ENCODE data around the gene ABCB9. TPM values are rescaled to one million over a fixed set of nuclear protein-coding genes. Genes with fewer than 3 reads are reported as not detected.

The ABCB9 gene
- total RNA-seq, 1 experiment from 2014 or later, result 14.7 TPM

GRCh38 chr12:122990961-122991622 is 24.8 kb upstream of the ABCB9 start:
- H3K27me3 ChIP-seq (ENCODE audit: insufficient read depth, low read length), result no peaks in the 10 kb centered on the region
- ChIA-PET POLR2A (no interaction called here), CTCF (no interaction called here), RAD21 (ENCODE audit: low non-redundant PET in 1 of 2, low total read pairs in 2 of 2, uncharacterized antibody in 2 of 2, unreplicated experiment in 2 of 2) (no interaction called here)
- no peaks in the 10 kb centered on the region for H3K4me1 ChIP-seq (ENCODE audit: control insufficient read depth in 1 of 2, insufficient read depth in 2 of 2, low read length in 2 of 2)
- H3K36me3 ChIP-seq (ENCODE audit: control insufficient read depth in 1 of 2, insufficient read depth in 2 of 2, low read length in 2 of 2), result no peaks in the 10 kb centered on the region
- DNase-seq (ENCODE audit: low read depth, low spot score) (no peak), ATAC-seq (no peak)
- intact Hi-C loops (cut with micrococcal nuclease), result no loop called here
- H2AFZ ChIP-seq (ENCODE audit: low read depth, low read length, poor library complexity, severe bottlenecking), result no peak overlapping the region
- no peaks in the 10 kb centered on the region for H3K9me3 ChIP-seq (ENCODE audit: control insufficient read depth in 1 of 2, insufficient read depth in 1 of 2, low read depth in 1 of 2, low read length in 2 of 2)
- no peak overlapping the region for H3K9ac ChIP-seq (ENCODE audit: low read length)
- no peak overlapping the region for H3K4me3 ChIP-seq (replicated peaks in 1 of 2; ENCODE audit: low read depth in 1 of 2, low read length in 2 of 2)
- H4K20me1 ChIP-seq (ENCODE audit: insufficient read depth), result no peaks in the 10 kb centered on the region
- no peaks in the 10 kb centered on the region for H3K9me2 ChIP-seq (ENCODE audit: insufficient read depth)
- no peaks in the 10 kb centered on the region for H3K79me2 ChIP-seq (ENCODE audit: insufficient read depth, low read length)
- TF ChIP-seq JUND (IDR thresholded peaks at IDR 0.05), result no peak
- TF ChIP-seq POLR2AphosphoS5 (IDR thresholded peaks at IDR 0.05; ENCODE audit: low read depth, low read length), result no peak
- no peak for TF ChIP-seq ZFX (IDR thresholded peaks at IDR 0.05)
- TF ChIP-seq YY1 (IDR thresholded peaks at IDR 0.05; ENCODE audit: extremely low read depth, insufficient replicate concordance, low read depth, low read length), result no peak
- no peak for TF ChIP-seq EGR1 (IDR thresholded peaks at IDR 0.05; ENCODE audit: low read depth)
- no peak for TF ChIP-seq SIN3A (IDR thresholded peaks at IDR 0.05; ENCODE audit: low read depth)
- no peak for TF ChIP-seq ATF3 (IDR thresholded peaks at IDR 0.05)
- TF ChIP-seq REST (IDR thresholded peaks at IDR 0.05; ENCODE audit: low read depth), result no peak
- no peak overlapping the region for H3K27ac ChIP-seq (ENCODE audit: low read depth, low read length)
- BruUV-seq (replicated peaks), result no TSS peak
- no peak overlapping the region for H3K4me2 ChIP-seq (ENCODE audit: low read length)

All from HCT116 (cell line).